ENCODE data around the gene ADAD2.

DNA sequence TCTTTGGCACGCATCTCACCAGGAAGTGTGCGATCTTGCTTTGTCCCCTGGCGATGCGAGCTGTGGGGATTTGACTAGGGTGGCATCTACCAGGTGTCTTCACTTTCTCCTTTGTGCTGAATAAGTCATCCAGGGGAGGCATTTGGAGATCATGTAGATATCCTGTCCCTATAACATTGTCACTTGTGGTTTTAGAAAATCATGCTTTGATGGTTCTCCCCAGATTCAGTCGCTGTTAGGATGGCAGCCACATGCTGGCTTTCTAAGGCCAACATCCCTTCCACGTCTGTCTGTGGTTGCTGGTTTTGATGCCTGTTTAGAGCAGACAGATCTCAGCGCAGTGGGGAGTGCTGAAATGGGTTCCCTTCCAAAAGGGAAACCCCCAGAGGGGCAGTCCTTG is 2.5 kb downstream of the ADAD2 start:
- TF ChIP-seq YY1 (IDR thresholded peaks at IDR 0.05; ENCODE audit: insufficient read depth, insufficient read length) (no peak), SUZ12 (IDR thresholded peaks at IDR 0.05; ENCODE audit: extremely low read depth, insufficient read depth, insufficient read length) (no peak), ZNF274 (IDR thresholded peaks at IDR 0.05; ENCODE audit: low read depth, low read length) (no peak)

Data from NT2/D1 (cell line).